CD14-positive monocyte (primary cell): Measurements from ENCODE around the gene PCCA. TPM values are rescaled to one million over a fixed set of nuclear protein-coding genes. Genes with fewer than 3 reads are reported as not detected.

Source experiments
- DNase-seq, 3 donors: peaks; one replicate each; pipeline ENCODE4 v3.0.0-alpha.2; 2011 to 2022
- H2AFZ ChIP-seq: 2 replicates; pipeline ENCODE4 v1.6.0; 2012; ENCODE audit warnings: mild to moderate bottlenecking, low read depth, low read length, inconsistent platforms; ENCODE audit not compliant: insufficient read depth, poor library complexity, severe bottlenecking
- H3K27ac ChIP-seq, 2 donors: 1 replicate in 1 of 2; 2 replicates in 1 of 2; pipeline ENCODE4 v1.5.1; 2012 to 2013; ENCODE audit warnings: low read length in 2 of 2, control low read depth in 1 of 2, inconsistent platforms in 1 of 2, low read depth in 1 of 2, mild to moderate bottlenecking in 1 of 2
- H3K27me3 ChIP-seq, 2 donors: one replicate each; pipeline versions ENCODE4 v1.6.0 to v1.6.1; 2011 to 2013; ENCODE audit warnings: low read length in 2 of 2; ENCODE audit not compliant: control insufficient read depth in 2 of 2, insufficient read depth in 2 of 2
- H3K36me3 ChIP-seq, 2 donors: replicated peaks in 1 of 2; 1 replicate in 1 of 2; 2 replicates in 1 of 2; pipeline versions ENCODE4 v1.5.1 to v1.6.1; 2012 to 2013; ENCODE audit warnings: low read length in 2 of 2, control low read depth in 1 of 2, inconsistent platforms in 1 of 2, mild to moderate bottlenecking in 1 of 2; ENCODE audit not compliant: insufficient read depth in 2 of 2, control insufficient read depth in 1 of 2
- H3K4me1 ChIP-seq, 2 donors: 1 replicate in 1 of 2; 2 replicates in 1 of 2; pipeline versions ENCODE4 v1.5.1 to v1.6.1; 2012 to 2013; ENCODE audit warnings: low read length in 2 of 2, control low read depth in 1 of 2, inconsistent platforms in 1 of 2, mild to moderate bottlenecking in 1 of 2, moderate library complexity in 1 of 2; ENCODE audit not compliant: insufficient read depth in 2 of 2, control insufficient read depth in 1 of 2
- H3K4me2 ChIP-seq: replicated peaks from 2 replicates; pipeline ENCODE3; 2012; ENCODE audit warnings: low read length, moderate library complexity, mild to moderate bottlenecking; ENCODE audit not compliant: poor library complexity, severe bottlenecking; ENCODE audit errors: extremely low read depth
- H3K4me3 ChIP-seq, 3 experiments: fragments of 200-600 bp in 1 of 3; sonication (generic) in 1 of 3; replicated peaks in 1 of 3; 1 replicate in 2 of 3; 2 replicates in 1 of 3; pipeline ENCODE4 v1.5.1; 2011 to 2013; ENCODE audit warnings: low read length in 3 of 3, mild to moderate bottlenecking in 3 of 3, control low read depth in 2 of 3, low read depth in 2 of 3, inconsistent platforms in 1 of 3, moderate library complexity in 1 of 3
- H3K79me2 ChIP-seq: 2 replicates; pipeline ENCODE4 v1.6.0; 2012; ENCODE audit warnings: mild to moderate bottlenecking, control low read depth, inconsistent platforms, low read length, moderate library complexity; ENCODE audit not compliant: insufficient read depth
- H3K9ac ChIP-seq: 2 replicates; pipeline ENCODE4 v1.6.0; 2017; ENCODE audit warnings: low read length, mild to moderate bottlenecking; ENCODE audit not compliant: insufficient read depth, poor library complexity, severe bottlenecking
- H3K9me3 ChIP-seq, 2 donors: replicated peaks in 1 of 2; 1 replicate in 1 of 2; 2 replicates in 1 of 2; pipeline versions ENCODE4 v1.5.1 to v1.6.1; 2012 to 2013; ENCODE audit warnings: low read length in 2 of 2, control low read depth in 1 of 2; ENCODE audit not compliant: control insufficient read depth in 1 of 2, insufficient read depth in 1 of 2
- H4K20me1 ChIP-seq: 2 replicates; pipeline ENCODE4 v1.6.0; 2012; ENCODE audit warnings: mild to moderate bottlenecking, low read length, control low read depth, moderate library complexity; ENCODE audit not compliant: insufficient read depth
- H3K27ac Mint-ChIP-seq, 7 donors: one replicate each; pipeline ENCODE4 v1.8.0; 2020; ENCODE audit warnings: mild to moderate bottlenecking in 7 of 7, mixed read lengths in 7 of 7, moderate library complexity in 6 of 7, inconsistent platforms in 2 of 7
- H3K27me3 Mint-ChIP-seq, 3 donors: one replicate each; pipeline ENCODE4 v1.8.0; 2021 to 2022; ENCODE audit warnings: low read depth in 3 of 3, mild to moderate bottlenecking in 3 of 3, mixed read lengths in 3 of 3, moderate library complexity in 3 of 3, inconsistent platforms in 1 of 3
- H3K36me3 Mint-ChIP-seq, 2 donors: one replicate each; pipeline ENCODE4 v1.8.0; 2020; ENCODE audit warnings: mixed read lengths in 2 of 2, inconsistent platforms in 1 of 2, mild to moderate bottlenecking in 1 of 2
- H3K4me1 Mint-ChIP-seq: one replicate; pipeline ENCODE4 v1.8.0; 2020; ENCODE audit warnings: mild to moderate bottlenecking, mixed read lengths
- H3K4me3 Mint-ChIP-seq, 2 donors: one replicate each; pipeline ENCODE4 v1.8.0; 2020; ENCODE audit warnings: mild to moderate bottlenecking in 2 of 2, mixed read lengths in 2 of 2, moderate library complexity in 1 of 2
- H3K9me3 Mint-ChIP-seq, 7 donors: one replicate each; pipeline ENCODE4 v1.8.0; 2020 to 2022; ENCODE audit warnings: mixed read lengths in 7 of 7, mild to moderate bottlenecking in 6 of 7, moderate library complexity in 6 of 7, inconsistent platforms in 2 of 7
- CTCF ChIP-seq: fragments of 200-600 bp; IDR thresholded peaks from one replicate; pipeline ENCODE4 v1.8.0; 2022; ENCODE audit warnings: antibody characterized with exemption, mild to moderate bottlenecking
- WGBS: methylation state at CpG from one replicate; pipeline ENCODE4 v1.1.5; 2013; ENCODE audit warnings: missing lambda C conversion rate; ENCODE audit not compliant: insufficient coverage; 5-methylcytosine and 5-hydroxymethylcytosine counted together
- intact Hi-C, 2 donors: fragments of 100-400 bp; cut with micrococcal nuclease; formaldehyde crosslinking; loops; one replicate each; pipeline versions ENCODE4 v1.15.0 to v1.15.1; 2023
- polyA plus RNA-seq, 3 donors: library from polyadenylated mRNA; depleted of rRNA in 1 of 3; unstranded in 2 of 3; stranded (reverse) in 1 of 3; fragments of 300-500 nt in 2 of 3; fragments of >200 nt in 1 of 3; fragmentation: Illumina TruSeq in 2 of 3; gene quantifications; 1 replicate in 2 of 3; 2 replicates in 1 of 3; pipeline ENCODE4 v1.2.3, GENCODE V29; 2012 to 2021

Gene PCCA
- polyA plus RNA-seq, 3 donors: 4.4 to 13.5 (median 11.9) TPM

- H3K9me3 Mint-ChIP-seq: peaks cover 0 to 4% (median 0%) of the 10 kb centered on the region in 7 donors
- H3K36me3 Mint-ChIP-seq: no peaks in the 10 kb centered on the region
- DNase-seq: peak; percentile 47 to 66 (median 62)
- H3K27me3 Mint-ChIP-seq: peaks cover 0 to 2% (median 0%) of the 10 kb centered on the region in 3 donors
- Histone ChIP-seq H3K36me3 (no peaks in the 10 kb centered on the region), H3K4me2 (peak overlapping the region; percentile 56), H3K9ac (no peak overlapping the region), H3K4me3 (peak overlapping the region in 1 of 3 experiments; percentile 41), H3K79me2 (no peaks in the 10 kb centered on the region), H4K20me1 (no peaks in the 10 kb centered on the region), H3K27ac (peak overlapping the region; percentile 69 to 76), H3K4me1 (peaks cover 48 to 49% of the 10 kb centered on the region in 2 donors), H3K9me3 (no peaks in the 10 kb centered on the region), H3K27me3 (no peaks in the 10 kb centered on the region), H2AFZ (peak overlapping the region; percentile 36)
- H3K4me1 Mint-ChIP-seq: peaks cover 50% of the 10 kb centered on the region
- H3K27ac Mint-ChIP-seq: peak overlapping the region; percentile 67 to 93 (median 88)
- TF ChIP-seq CTCF: no peak
- H3K4me3 Mint-ChIP-seq: peak overlapping the region; percentile 43 to 83
- intact Hi-C loops: no loop called here
- WGBS: 14% methylated on average over 2 of the region's 8 CpGs
These were observed 402.4 kb downstream of the PCCA start for GRCh38 chr13:100491164-100491842.

GRCh38 chr13:100493418-100493817 lies 404.5 kb downstream of the PCCA start:
- H3K4me3 Mint-ChIP-seq: peak overlapping the region in 1 of 2 donors; percentile 17
- 6% methylated on average over 4 of the region's 7 CpGs for WGBS
- H3K36me3 Mint-ChIP-seq: peaks cover 0 to 1% of the 10 kb centered on the region in 2 donors

More at GRCh38 chr13:100493418-100493817, 404.5 kb downstream of the PCCA start:
- no peaks in the 10 kb centered on the region for H3K27me3 ChIP-seq
- no peak overlapping the region for H2AFZ ChIP-seq
- H3K4me1 Mint-ChIP-seq: peaks cover 66% of the 10 kb centered on the region
- H3K4me1 ChIP-seq: peaks cover 61 to 64% of the 10 kb centered on the region in 2 donors
- H3K9me3 ChIP-seq: no peaks in the 10 kb centered on the region
- H3K36me3 ChIP-seq: no peaks in the 10 kb centered on the region
- H3K27ac ChIP-seq: peak overlapping the region; percentile 47 to 49
- H3K79me2 ChIP-seq: no peaks in the 10 kb centered on the region
- intact Hi-C loops: no loop called here
- no peak for TF ChIP-seq CTCF
- peak overlapping the region; percentile 33 for H3K4me2 ChIP-seq
- H3K9ac ChIP-seq: no peak overlapping the region
- H4K20me1 ChIP-seq: no peaks in the 10 kb centered on the region
- H3K27me3 Mint-ChIP-seq: no peaks in the 10 kb centered on the region
- peak; percentile 42 to 71 (median 54) for DNase-seq
- peaks cover 0 to 4% (median 0%) of the 10 kb centered on the region in 7 donors for H3K9me3 Mint-ChIP-seq
- peak overlapping the region in 6 of 7 donors; percentile 0 to 79 (median 64) for H3K27ac Mint-ChIP-seq
- H3K4me3 ChIP-seq: peak overlapping the region in 1 of 3 experiments; percentile 20
